GM21367 (cell line): ENCODE measurements around the gene FGB.
A peak's percentile ranks its signal among the peaks of the same experiment; 100 is the strongest.

Experiments
- ATAC-seq: cut with Tn5 transposase; IDR thresholded peaks from one replicate; pipeline ENCODE4 v1.9.1; 2021; ENCODE audit not compliant: unreplicated experiment

Gene FGB

DNA sequence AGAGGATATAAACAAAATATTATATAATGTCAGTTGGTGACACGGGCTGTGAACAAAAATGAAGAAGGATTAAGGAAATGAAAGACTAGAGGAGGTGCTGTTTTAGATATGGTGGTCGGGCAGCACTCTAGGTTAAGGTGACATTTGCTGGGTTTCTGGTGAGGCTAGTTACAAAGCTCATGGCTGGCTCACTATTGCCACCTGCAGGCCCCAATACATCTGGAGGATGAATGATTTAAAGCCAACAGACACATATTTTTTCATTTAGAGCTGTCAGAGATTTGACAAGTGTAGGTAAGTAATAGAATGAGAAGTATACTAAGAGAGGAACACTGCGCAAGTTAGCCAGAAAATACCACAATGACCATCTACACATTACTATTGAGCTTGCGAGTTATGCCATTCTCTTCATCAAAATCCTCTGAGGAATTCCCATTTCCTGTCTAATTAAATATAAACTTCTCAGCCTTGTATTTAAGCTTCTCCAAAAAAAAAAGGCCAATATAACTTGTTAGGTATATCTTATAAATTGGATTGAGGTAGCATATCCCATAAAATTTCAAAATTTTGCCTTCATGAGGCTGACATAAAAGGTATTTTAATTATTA is 56.0 kb downstream of the FGB start:
- peak; percentile 66 for ATAC-seq

- ATAC-seq = no peak
Observed at GRCh38 chr4:154620111-154620510, 57.3 kb downstream of the FGB start.
